ENCODE results near the gene CLDN20.

DNA sequence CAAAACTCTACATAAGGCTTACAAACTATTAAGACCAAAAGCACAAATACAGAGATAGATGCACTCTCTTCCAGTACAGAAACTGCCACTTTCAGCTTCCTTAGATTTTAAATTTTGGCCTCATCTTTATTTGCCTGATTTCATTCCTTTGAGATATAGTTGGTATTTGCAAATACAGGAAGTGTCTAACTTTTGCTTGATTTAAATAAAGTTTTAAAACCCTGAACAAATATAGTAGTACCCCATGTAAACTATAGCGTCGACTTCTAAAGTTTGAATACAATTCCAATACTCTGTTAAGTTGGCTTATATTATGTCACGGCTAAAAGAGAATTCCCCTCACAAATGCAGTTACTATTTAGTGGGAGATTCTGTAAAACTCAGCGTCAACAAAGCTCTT lies 1.2 kb upstream of the CLDN20 start:
- TF ChIP-seq, protein P1, sequence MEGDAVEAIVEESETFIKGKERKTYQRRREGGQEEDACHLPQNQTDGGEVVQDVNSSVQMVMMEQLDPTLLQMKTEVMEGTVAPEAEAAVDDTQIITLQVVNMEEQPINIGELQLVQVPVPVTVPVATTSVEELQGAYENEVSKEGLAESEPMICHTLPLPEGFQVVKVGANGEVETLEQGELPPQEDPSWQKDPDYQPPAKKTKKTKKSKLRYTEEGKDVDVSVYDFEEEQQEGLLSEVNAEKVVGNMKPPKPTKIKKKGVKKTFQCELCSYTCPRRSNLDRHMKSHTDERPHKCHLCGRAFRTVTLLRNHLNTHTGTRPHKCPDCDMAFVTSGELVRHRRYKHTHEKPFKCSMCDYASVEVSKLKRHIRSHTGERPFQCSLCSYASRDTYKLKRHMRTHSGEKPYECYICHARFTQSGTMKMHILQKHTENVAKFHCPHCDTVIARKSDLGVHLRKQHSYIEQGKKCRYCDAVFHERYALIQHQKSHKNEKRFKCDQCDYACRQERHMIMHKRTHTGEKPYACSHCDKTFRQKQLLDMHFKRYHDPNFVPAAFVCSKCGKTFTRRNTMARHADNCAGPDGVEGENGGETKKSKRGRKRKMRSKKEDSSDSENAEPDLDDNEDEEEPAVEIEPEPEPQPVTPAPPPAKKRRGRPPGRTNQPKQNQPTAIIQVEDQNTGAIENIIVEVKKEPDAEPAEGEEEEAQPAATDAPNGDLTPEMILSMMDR (IDR thresholded peaks at IDR 0.05), result no peak
- no peak for TF ChIP-seq POLR2A (IDR thresholded peaks at IDR 0.05)

Data from testis (tissue), 2 donors.